ENCODE results near the gene DNAJB6.

Gene DNAJB6

GRCh38 chr7:157347217-157347904 lies 10.6 kb downstream of the DNAJB6 start (continued):
- no peak for TF ChIP-seq TSHZ2 (CRISPR knock-in tag; IDR thresholded peaks at IDR 0.05)
- no peak for TF ChIP-seq POU6F1 (CRISPR knock-in tag; IDR thresholded peaks at IDR 0.05; ENCODE audit: borderline replicate concordance, low read depth)
- TF ChIP-seq TCF4 (CRISPR knock-in tag; IDR thresholded peaks at IDR 0.05; ENCODE audit: borderline replicate concordance), result no peak

- ATAC-seq, result no peak
- no peak for TF ChIP-seq ARNTL (CRISPR knock-in tag; IDR thresholded peaks at IDR 0.05; ENCODE audit: borderline replicate concordance, low read depth)
- TF ChIP-seq TOX (CRISPR knock-in tag; IDR thresholded peaks at IDR 0.05; ENCODE audit: borderline replicate concordance), result no peak
- TF ChIP-seq ESRRG (CRISPR knock-in tag; IDR thresholded peaks at IDR 0.05), result no peak
- TF ChIP-seq BACH2 (CRISPR knock-in tag; IDR thresholded peaks at IDR 0.05; ENCODE audit: borderline replicate concordance), result no peak
- TF ChIP-seq CSRNP3 (CRISPR knock-in tag; IDR thresholded peaks at IDR 0.05), result no peak
- TF ChIP-seq CSDC2 (CRISPR knock-in tag; IDR thresholded peaks at IDR 0.05), result no peak
- TF ChIP-seq PATZ1 (CRISPR knock-in tag; IDR thresholded peaks at IDR 0.05; ENCODE audit: borderline replicate concordance), result no peak
- TF ChIP-seq ZC3H10 (CRISPR knock-in tag; IDR thresholded peaks at IDR 0.05), result no peak
- TF ChIP-seq ZFP3 (CRISPR knock-in tag; IDR thresholded peaks at IDR 0.05), result no peak
- TF ChIP-seq GLIS3 (CRISPR knock-in tag; IDR thresholded peaks at IDR 0.05), result no peak
- TF ChIP-seq ZNF70 (CRISPR knock-in tag; IDR thresholded peaks at IDR 0.05), result no peak
- no peak for TF ChIP-seq TSHZ2 (CRISPR knock-in tag; IDR thresholded peaks at IDR 0.05)
- TF ChIP-seq TCF4 (CRISPR knock-in tag; IDR thresholded peaks at IDR 0.05; ENCODE audit: borderline replicate concordance), result no peak
- no peak for TF ChIP-seq CREB5 (CRISPR knock-in tag; IDR thresholded peaks at IDR 0.05; ENCODE audit: low read depth)
- no peak for TF ChIP-seq ZNF565 (CRISPR knock-in tag; conservative IDR thresholded peaks at IDR 0.05; ENCODE audit: low read depth)
- TF ChIP-seq PPARA (CRISPR knock-in tag; IDR thresholded peaks at IDR 0.05; ENCODE audit: borderline replicate concordance), result no peak
- no peak for TF ChIP-seq POU6F1 (CRISPR knock-in tag; IDR thresholded peaks at IDR 0.05; ENCODE audit: borderline replicate concordance, low read depth)
- TF ChIP-seq OSR1 (CRISPR knock-in tag; IDR thresholded peaks at IDR 0.05), result no peak
- TF ChIP-seq SNAI2 (CRISPR knock-in tag; IDR thresholded peaks at IDR 0.05), result no peak
- TF ChIP-seq ISL1 (CRISPR knock-in tag; IDR thresholded peaks at IDR 0.05), result no peak
Measured at GRCh38 chr7:157348548-157348947, 11.7 kb downstream of the DNAJB6 start.

Data from SK-N-SH treated with all-trans-retinoic acid at 6 μM for 48 hours (cell line).